ENCODE measurements around the gene SHISA9. TPM values are rescaled to one million over a fixed set of nuclear protein-coding genes. Genes with fewer than 3 reads are reported as not detected.

Gene SHISA9
- total and polyA plus RNA-seq, 2 of the 4 experiments (the other 2 are of a cell fraction), result under 0.01 TPM; not detected in 1

- Histone ChIP-seq H2AFZ (replicated peaks; ENCODE audit: low read length, poor library complexity) (no peak overlapping the region), H3K9me3 (ENCODE audit: control insufficient read depth, insufficient read depth, low read length) (peaks cover 8% of the 10 kb centered on the region), H2BK120ac (ENCODE audit: low read depth, low read length) (no peak overlapping the region), H3K56ac (ENCODE audit: extremely low read depth, insufficient read depth, low read length) (no peak overlapping the region), H3K9me1 (ENCODE audit: insufficient read depth, low read length) (no peaks in the 10 kb centered on the region), H4K20me1 (ENCODE audit: insufficient read depth, low read length) (no peaks in the 10 kb centered on the region), H2BK5ac (ENCODE audit: low read depth, low read length, poor library complexity, severe bottlenecking) (no peak overlapping the region), H2BK15ac (ENCODE audit: low read depth, low read length) (no peak overlapping the region), H3K4me3 (ENCODE audit: insufficient read depth, low read depth, low read length) (no peak overlapping the region), H3K14ac (replicated peaks; ENCODE audit: low read depth, low read length) (no peak overlapping the region), H3K4ac (ENCODE audit: low read depth, low read length) (no peak overlapping the region), H4K91ac (ENCODE audit: insufficient read depth, low read depth, low read length) (no peak overlapping the region), H2BK20ac (ENCODE audit: low read depth, low read length) (no peak overlapping the region), H3K79me1 (ENCODE audit: low read depth in 1 of 2, low read length in 2 of 2) (no peaks in the 10 kb centered on the region), H3K36me3 (ENCODE audit: control insufficient read depth, insufficient read depth, low read length) (no peaks in the 10 kb centered on the region), H3K23ac (ENCODE audit: low read depth, low read length) (no peak overlapping the region), H4K5ac (ENCODE audit: low read depth, low read length) (no peak overlapping the region), H3K27me3 (ENCODE audit: control insufficient read depth, insufficient read depth, low read length) (no peaks in the 10 kb centered on the region), H3K9ac (ENCODE audit: low read depth, low read length) (no peak overlapping the region), H2AK9ac (replicated peaks; ENCODE audit: low read depth, low read length, poor library complexity) (no peak overlapping the region), H2AK5ac (ENCODE audit: low read depth, low read length) (no peak overlapping the region), H3K4me2 (ENCODE audit: low read depth, low read length) (no peak overlapping the region), H3K18ac (ENCODE audit: low read depth, low read length) (no peak overlapping the region), H3K27ac (ENCODE audit: insufficient read depth, low read length) (no peak overlapping the region), H3K4me1 (ENCODE audit: control insufficient read depth, insufficient read depth, low read length) (no peaks in the 10 kb centered on the region), H4K8ac (ENCODE audit: low read depth in 2 of 2, low read length in 2 of 2) (no peak overlapping the region)
- DNase-seq, result no peak
- POLR2A ChIA-PET (ENCODE audit: unreplicated experiment), result no interaction called here
- 28% methylated on average over 2 of the region's 6 CpGs; no CpG with 5 or more reads in 1 of the 2 experiments for WGBS, 2 experiments (ENCODE audit: extremely low coverage in 2 of 2, insufficient read length in 1 of 2)
- CTCF ChIA-PET, result no interaction called here
- no peak for ATAC-seq (ENCODE audit: low read depth)
- intact Hi-C loops (cut with micrococcal nuclease), result no loop called here
- no TSS peak for BruUV-seq (replicated peaks)
- dilution Hi-C loops (cut with HindIII; ENCODE audit: low sequenced_read_pairs, unreplicated experiment), result no loop called here
- in situ Hi-C loops (cut with MboI; ENCODE audit: low sequenced_read_pairs), result no loop called here
- TF ChIP-seq RAD21 (IDR thresholded peaks at IDR 0.05; ENCODE audit: low read length) (no peak), POLR2A (IDR thresholded peaks at IDR 0.05; ENCODE audit: low read depth, low read length) (no peak), MXI1 (IDR thresholded peaks at IDR 0.05; ENCODE audit: borderline replicate concordance, low read depth, low read length) (no peak), CTCF (conservative IDR thresholded peaks at IDR 0.05; ENCODE audit: low read depth, low read length) (no peak), FOS (IDR thresholded peaks at IDR 0.05; ENCODE audit: low read depth, low read length) (no peak)
Observed at GRCh38 chr16:13030769-13031168, 129.4 kb downstream of the SHISA9 start.
